HepG2 (cell line): ENCODE data around the gene RAB30.

Experiments used
- DMTF1 ChIP-seq: sonication (generic); formaldehyde crosslinking; IDR thresholded peaks from 2 replicates; pipeline ENCODE4 v1.4.0; 2020; ENCODE audit warnings: mild to moderate bottlenecking, missing genetic modification reagents
- TEAD2 ChIP-seq: sonication (generic); formaldehyde crosslinking; IDR thresholded peaks from 2 replicates; pipeline ENCODE4 v1.9.0; 2021; ENCODE audit warnings: missing genetic modification reagents
- ZNF138 ChIP-seq: sonication (generic); formaldehyde crosslinking; IDR thresholded peaks from 2 replicates; pipeline ENCODE4 v1.5.0; 2020; ENCODE audit warnings: mild to moderate bottlenecking, low read depth, missing genetic modification reagents
- ZNF558 ChIP-seq: sonication (generic); formaldehyde crosslinking; IDR thresholded peaks from 2 replicates; pipeline ENCODE4 v1.9.0; 2022; ENCODE audit warnings: mild to moderate bottlenecking, missing genetic modification reagents, borderline replicate concordance
- ZNF850 ChIP-seq: sonication (generic); formaldehyde crosslinking; conservative IDR thresholded peaks from 2 replicates; pipeline ENCODE4 v1.9.0; 2021; ENCODE audit warnings: mild to moderate bottlenecking, missing genetic modification reagents
- TF ChIP-seq, protein P1 (sequence below): sonication (generic); formaldehyde crosslinking; IDR thresholded peaks from 2 replicates; pipeline ENCODE4 v1.5.0; 2020; ENCODE audit warnings: mild to moderate bottlenecking, missing genetic modification reagents, moderate library complexity

DNA sequence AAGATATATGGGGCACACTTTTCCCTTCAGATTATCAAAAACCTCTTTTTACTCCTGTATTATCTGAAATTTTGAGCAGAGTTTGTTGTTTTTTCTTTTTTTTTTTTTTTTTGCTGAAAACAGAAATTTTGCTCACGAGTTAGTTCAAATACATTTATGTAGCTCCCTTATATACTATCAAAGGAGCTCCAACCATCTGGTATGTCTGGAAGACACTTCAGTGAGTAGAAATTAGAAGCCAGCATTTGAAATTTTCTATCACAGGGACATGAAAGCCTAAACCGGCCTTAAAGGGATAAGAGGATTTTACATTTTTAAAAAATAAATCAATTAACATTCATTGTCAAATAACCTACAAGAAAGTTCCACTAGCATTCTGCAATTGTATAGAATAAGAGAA is 96.8 kb downstream of the RAB30 start:
- TF ChIP-seq ZNF850 (CRISPR knock-in tag) (no peak), TEAD2 (CRISPR knock-in tag) (no peak), ZNF558 (no peak), ZNF138 (CRISPR knock-in tag) (no peak), DMTF1 (CRISPR knock-in tag) (no peak)
- TF ChIP-seq, protein P1, sequence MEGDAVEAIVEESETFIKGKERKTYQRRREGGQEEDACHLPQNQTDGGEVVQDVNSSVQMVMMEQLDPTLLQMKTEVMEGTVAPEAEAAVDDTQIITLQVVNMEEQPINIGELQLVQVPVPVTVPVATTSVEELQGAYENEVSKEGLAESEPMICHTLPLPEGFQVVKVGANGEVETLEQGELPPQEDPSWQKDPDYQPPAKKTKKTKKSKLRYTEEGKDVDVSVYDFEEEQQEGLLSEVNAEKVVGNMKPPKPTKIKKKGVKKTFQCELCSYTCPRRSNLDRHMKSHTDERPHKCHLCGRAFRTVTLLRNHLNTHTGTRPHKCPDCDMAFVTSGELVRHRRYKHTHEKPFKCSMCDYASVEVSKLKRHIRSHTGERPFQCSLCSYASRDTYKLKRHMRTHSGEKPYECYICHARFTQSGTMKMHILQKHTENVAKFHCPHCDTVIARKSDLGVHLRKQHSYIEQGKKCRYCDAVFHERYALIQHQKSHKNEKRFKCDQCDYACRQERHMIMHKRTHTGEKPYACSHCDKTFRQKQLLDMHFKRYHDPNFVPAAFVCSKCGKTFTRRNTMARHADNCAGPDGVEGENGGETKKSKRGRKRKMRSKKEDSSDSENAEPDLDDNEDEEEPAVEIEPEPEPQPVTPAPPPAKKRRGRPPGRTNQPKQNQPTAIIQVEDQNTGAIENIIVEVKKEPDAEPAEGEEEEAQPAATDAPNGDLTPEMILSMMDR, result no peak
